HL-60 (cell line): Measurements from ENCODE around the gene SH3GL1.

Source experiments
- DNase-seq, 2 experiments: peaks; one replicate each; pipeline ENCODE4 v3.0.0-alpha.2; 2010 to 2020; ENCODE audit warnings: low read depth in 1 of 2, low spot score in 1 of 2
- H3K27ac ChIP-seq: fragments of 250-450 bp; sonication (Bioruptor Pico); replicated peaks from 2 replicates; pipeline ENCODE4 v1.5.1; 2020; ENCODE audit warnings: mild to moderate bottlenecking, moderate library complexity
- H3K27me3 ChIP-seq: fragments of 250-450 bp; sonication (Bioruptor Pico); 2 replicates; pipeline ENCODE4 v1.5.1; 2021; ENCODE audit warnings: mild to moderate bottlenecking, moderate library complexity; ENCODE audit not compliant: insufficient read depth, poor library complexity, severe bottlenecking
- H3K4me3 ChIP-seq: replicated peaks from 2 replicates; pipeline ENCODE4 v1.5.1; 2011; ENCODE audit warnings: mild to moderate bottlenecking, control low read depth, low read length; ENCODE audit not compliant: insufficient read depth
- GABPA ChIP-seq: IDR thresholded peaks from 2 replicates; pipeline ENCODE4 v1.6.1; 2012; ENCODE audit warnings: low read depth
- POLR2AphosphoS5 ChIP-seq: IDR thresholded peaks from 2 replicates; pipeline ENCODE4 v1.6.1; 2012; ENCODE audit warnings: low read depth
- SPI1 ChIP-seq: IDR thresholded peaks from 2 replicates; pipeline ENCODE4 v1.6.1; 2012; ENCODE audit warnings: low read depth, mild to moderate bottlenecking, borderline replicate concordance
- TF ChIP-seq, protein P1 (sequence below): IDR thresholded peaks from 2 replicates; pipeline ENCODE4 v1.6.1; 2012; ENCODE audit warnings: low read depth; ENCODE audit not compliant: insufficient replicate concordance
- TF ChIP-seq, protein P2 (sequence below): IDR thresholded peaks from one replicate; pipeline ENCODE4 v1.5.1; 2011; ENCODE audit warnings: low read length, control low read depth, inconsistent platforms; ENCODE audit not compliant: insufficient read depth

SH3GL1 gene

DNA sequence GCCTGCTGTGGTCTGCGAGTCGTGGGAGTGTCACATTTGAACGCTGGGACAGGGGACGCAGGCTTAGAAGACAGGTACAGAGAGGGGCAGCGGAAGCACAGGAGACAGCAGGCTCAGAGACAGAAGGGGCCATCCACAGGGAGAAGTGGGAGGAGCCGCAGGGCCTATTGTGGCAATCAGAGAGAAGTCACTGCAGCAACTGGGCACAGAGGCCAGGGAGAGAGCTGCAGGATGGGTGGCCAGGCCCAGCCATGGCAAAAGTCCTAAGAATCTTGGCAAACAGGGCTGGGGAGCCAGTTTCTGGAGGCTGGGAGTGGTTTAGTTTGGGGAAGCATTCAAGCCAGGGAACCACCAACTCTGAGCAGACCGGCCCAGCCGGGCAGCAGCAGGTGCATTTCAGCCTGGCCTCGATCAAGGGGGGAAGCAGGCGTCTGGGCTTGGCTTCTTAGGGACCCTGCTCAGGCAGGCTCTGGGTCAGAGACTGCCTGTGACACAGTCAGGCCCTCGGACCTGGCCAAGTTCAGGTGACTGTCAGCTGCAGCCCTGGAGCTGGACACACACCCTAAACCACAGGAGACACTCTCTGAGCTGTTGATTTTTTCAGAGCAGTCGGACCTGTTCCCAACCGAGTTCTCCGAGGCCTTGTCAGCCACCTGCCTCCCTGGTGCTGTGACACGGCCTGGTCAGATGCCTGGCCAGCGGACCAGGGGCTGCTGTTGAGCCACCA, 11.8 kb downstream of the SH3GL1 start:
- Histone ChIP-seq H3K27ac (no peak overlapping the region), H3K4me3 (no peak overlapping the region), H3K27me3 (no peaks in the 10 kb centered on the region)
- DNase-seq: no peak
- TF ChIP-seq, protein P1, sequence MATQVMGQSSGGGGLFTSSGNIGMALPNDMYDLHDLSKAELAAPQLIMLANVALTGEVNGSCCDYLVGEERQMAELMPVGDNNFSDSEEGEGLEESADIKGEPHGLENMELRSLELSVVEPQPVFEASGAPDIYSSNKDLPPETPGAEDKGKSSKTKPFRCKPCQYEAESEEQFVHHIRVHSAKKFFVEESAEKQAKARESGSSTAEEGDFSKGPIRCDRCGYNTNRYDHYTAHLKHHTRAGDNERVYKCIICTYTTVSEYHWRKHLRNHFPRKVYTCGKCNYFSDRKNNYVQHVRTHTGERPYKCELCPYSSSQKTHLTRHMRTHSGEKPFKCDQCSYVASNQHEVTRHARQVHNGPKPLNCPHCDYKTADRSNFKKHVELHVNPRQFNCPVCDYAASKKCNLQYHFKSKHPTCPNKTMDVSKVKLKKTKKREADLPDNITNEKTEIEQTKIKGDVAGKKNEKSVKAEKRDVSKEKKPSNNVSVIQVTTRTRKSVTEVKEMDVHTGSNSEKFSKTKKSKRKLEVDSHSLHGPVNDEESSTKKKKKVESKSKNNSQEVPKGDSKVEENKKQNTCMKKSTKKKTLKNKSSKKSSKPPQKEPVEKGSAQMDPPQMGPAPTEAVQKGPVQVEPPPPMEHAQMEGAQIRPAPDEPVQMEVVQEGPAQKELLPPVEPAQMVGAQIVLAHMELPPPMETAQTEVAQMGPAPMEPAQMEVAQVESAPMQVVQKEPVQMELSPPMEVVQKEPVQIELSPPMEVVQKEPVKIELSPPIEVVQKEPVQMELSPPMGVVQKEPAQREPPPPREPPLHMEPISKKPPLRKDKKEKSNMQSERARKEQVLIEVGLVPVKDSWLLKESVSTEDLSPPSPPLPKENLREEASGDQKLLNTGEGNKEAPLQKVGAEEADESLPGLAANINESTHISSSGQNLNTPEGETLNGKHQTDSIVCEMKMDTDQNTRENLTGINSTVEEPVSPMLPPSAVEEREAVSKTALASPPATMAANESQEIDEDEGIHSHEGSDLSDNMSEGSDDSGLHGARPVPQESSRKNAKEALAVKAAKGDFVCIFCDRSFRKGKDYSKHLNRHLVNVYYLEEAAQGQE: no peak
- no peak for TF ChIP-seq GABPA
- no peak for TF ChIP-seq POLR2AphosphoS5
- TF ChIP-seq, protein P2, sequence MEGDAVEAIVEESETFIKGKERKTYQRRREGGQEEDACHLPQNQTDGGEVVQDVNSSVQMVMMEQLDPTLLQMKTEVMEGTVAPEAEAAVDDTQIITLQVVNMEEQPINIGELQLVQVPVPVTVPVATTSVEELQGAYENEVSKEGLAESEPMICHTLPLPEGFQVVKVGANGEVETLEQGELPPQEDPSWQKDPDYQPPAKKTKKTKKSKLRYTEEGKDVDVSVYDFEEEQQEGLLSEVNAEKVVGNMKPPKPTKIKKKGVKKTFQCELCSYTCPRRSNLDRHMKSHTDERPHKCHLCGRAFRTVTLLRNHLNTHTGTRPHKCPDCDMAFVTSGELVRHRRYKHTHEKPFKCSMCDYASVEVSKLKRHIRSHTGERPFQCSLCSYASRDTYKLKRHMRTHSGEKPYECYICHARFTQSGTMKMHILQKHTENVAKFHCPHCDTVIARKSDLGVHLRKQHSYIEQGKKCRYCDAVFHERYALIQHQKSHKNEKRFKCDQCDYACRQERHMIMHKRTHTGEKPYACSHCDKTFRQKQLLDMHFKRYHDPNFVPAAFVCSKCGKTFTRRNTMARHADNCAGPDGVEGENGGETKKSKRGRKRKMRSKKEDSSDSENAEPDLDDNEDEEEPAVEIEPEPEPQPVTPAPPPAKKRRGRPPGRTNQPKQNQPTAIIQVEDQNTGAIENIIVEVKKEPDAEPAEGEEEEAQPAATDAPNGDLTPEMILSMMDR: no peak
- no peak for TF ChIP-seq SPI1

DNA sequence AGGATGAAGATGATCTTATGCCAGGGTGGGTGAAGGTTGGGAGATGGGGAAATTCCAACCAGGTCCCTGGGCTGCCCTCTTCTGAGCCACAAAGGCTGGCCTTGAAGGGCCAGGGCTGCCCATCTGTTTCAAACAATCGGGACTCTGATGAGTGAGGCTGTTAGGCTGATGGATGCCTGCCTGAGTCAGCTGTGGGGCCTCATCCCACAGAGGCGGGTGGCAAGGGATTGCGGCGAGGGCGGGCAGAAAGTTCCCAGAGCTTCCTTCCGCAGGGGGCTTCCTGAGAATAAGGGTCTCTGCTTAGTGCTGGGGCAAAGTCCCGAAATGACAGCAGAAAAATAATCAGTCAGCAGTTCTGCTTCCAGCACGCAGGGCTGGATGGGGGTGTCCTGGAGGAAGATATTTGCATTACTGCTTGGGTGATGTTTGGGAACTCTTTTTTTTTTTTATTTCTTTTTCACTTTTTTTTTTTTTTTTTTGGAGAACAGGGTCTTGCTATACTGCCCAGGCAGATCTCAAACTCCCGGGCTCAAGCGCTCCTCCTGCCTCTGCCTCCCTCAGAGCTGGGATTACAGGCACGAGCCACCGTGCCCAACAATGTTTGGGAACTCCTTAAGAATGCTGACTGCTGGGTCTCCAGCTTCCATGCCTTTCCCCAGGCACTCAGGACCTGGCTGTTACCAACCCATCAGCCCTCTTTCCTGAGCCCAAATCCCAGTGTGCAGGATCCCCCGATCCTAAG, 14.1 kb downstream of the SH3GL1 start:
- Histone ChIP-seq H3K4me3 (no peak overlapping the region), H3K27me3 (no peaks in the 10 kb centered on the region), H3K27ac (no peak overlapping the region)
- TF ChIP-seq, protein P2: no peak
- no peak for TF ChIP-seq SPI1
- TF ChIP-seq GABPA: no peak
- TF ChIP-seq, protein P1: no peak
- TF ChIP-seq POLR2AphosphoS5: no peak
- no peak for DNase-seq

DNA sequence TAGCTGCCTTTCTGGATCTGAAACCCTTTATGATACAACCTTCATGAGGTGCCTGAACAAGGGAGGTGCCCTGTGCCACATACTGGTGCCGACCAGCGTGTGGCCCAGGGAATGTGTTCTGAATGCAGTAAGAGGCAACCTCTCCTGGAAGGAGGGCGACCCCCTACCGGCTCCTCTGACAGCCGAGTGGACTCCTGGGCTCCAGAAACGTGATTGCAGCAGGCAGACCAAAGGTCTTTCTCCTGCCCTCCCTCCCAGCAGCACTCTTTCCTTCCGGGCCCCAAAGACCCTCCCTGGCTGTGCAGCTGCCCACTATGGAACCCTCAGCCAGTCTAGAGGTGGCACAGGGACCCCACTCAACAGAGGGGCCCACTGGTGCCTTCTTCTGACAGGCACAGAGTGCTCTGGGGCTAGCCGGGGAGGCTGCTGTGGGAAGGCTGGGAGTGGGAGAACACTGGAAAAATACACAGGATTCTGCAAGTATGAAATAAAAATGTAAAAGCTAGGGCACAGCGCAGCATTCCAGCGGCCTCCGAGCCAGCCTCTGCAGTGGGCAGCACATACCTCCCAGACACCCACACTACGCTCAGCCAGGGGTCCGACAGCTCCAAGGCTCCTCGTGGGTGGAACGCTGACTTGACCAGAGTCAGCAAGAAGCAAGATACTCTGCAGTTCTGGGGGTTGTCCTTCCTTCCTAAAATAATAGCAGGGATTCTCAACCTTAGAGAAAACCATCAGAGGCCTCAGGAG, 14.9 kb downstream of the SH3GL1 start:
- Histone ChIP-seq H3K27ac (no peak overlapping the region), H3K4me3 (no peak overlapping the region), H3K27me3 (no peaks in the 10 kb centered on the region)
- DNase-seq: no peak
- TF ChIP-seq, protein P2: no peak
- TF ChIP-seq SPI1 (no peak), GABPA (no peak), POLR2AphosphoS5 (no peak)
- TF ChIP-seq, protein P1: no peak
